DND-41 (cell line): ENCODE results near the gene FKBP2.

Experiments used
- ATAC-seq: fragments of 200-7000 bp; cut with Tn5 transposase; 3 replicates; pipeline ENCODE4 v1.9.1; 2021; ENCODE audit warnings: low read depth; ENCODE audit not compliant: insufficient read depth
- DNase-seq: peaks from one replicate; pipeline ENCODE4 v3.0.0-alpha.2; 2020
- H2AFZ ChIP-seq: 2 replicates; pipeline ENCODE4 v1.6.0; 2012; ENCODE audit warnings: low read depth, low read length
- H3K27ac ChIP-seq: 2 replicates; pipeline ENCODE4 v1.5.1; 2012; ENCODE audit warnings: low read length, inconsistent platforms
- H3K27me3 ChIP-seq: fragments of 200-600 bp; sonication (generic); 2 replicates; pipeline ENCODE4 v1.6.0; 2012; ENCODE audit warnings: low read length, mild to moderate bottlenecking, inconsistent platforms; ENCODE audit not compliant: insufficient read depth, poor library complexity
- H3K36me3 ChIP-seq: 2 replicates; pipeline ENCODE4 v1.5.1; 2012; ENCODE audit warnings: low read length, inconsistent platforms; ENCODE audit not compliant: insufficient read depth
- H3K4me1 ChIP-seq: 2 replicates; pipeline ENCODE4 v1.5.1; 2012; ENCODE audit warnings: mild to moderate bottlenecking, low read length; ENCODE audit not compliant: insufficient read depth
- H3K4me2 ChIP-seq: 2 replicates; pipeline ENCODE4 v1.6.0; 2012; ENCODE audit warnings: mild to moderate bottlenecking, moderate library complexity, low read length, inconsistent platforms; ENCODE audit not compliant: insufficient read depth
- H3K4me3 ChIP-seq, 2 experiments: fragments of 200-600 bp in 1 of 2; shearing (Covaris generic) in 1 of 2; 2 replicates each; pipeline ENCODE4 v1.5.1; 2012 to 2016; ENCODE audit warnings: inconsistent platforms in 2 of 2, low read length in 2 of 2, mild to moderate bottlenecking in 2 of 2, low read depth in 1 of 2, moderate library complexity in 1 of 2
- H3K79me2 ChIP-seq: 2 replicates; pipeline ENCODE4 v1.6.0; 2012; ENCODE audit warnings: low read length, inconsistent platforms; ENCODE audit not compliant: insufficient read depth
- H3K9ac ChIP-seq: 2 replicates; pipeline ENCODE4 v1.6.0; 2012; ENCODE audit warnings: low read depth, mild to moderate bottlenecking, inconsistent platforms, low read length, moderate library complexity
- H3K9me3 ChIP-seq: 2 replicates; pipeline ENCODE4 v1.5.1; 2012; ENCODE audit warnings: low read length, moderate library complexity, mild to moderate bottlenecking, inconsistent platforms; ENCODE audit not compliant: insufficient read depth, severe bottlenecking
- H4K20me1 ChIP-seq: 2 replicates; pipeline ENCODE4 v1.6.0; 2012; ENCODE audit warnings: low read length; ENCODE audit not compliant: insufficient read depth
- CTCF ChIP-seq: IDR thresholded peaks from 2 replicates; pipeline ENCODE4 v1.5.1; 2012; ENCODE audit warnings: borderline replicate concordance, low read length, moderate library complexity, mild to moderate bottlenecking; ENCODE audit not compliant: poor library complexity, severe bottlenecking; ENCODE audit errors: extremely low read depth
- EZH2 ChIP-seq: IDR thresholded peaks from 3 replicates; pipeline ENCODE4 v1.6.1; 2012; ENCODE audit warnings: borderline replicate concordance, low read depth, mild to moderate bottlenecking, moderate library complexity, low read length, inconsistent platforms; ENCODE audit not compliant: severe bottlenecking

Gene FKBP2

GRCh38 chr11:64207256-64208085, 33.4 kb upstream of the FKBP2 start:
- H4K20me1 ChIP-seq: peaks cover 32% of the 10 kb centered on the region
- H3K36me3 ChIP-seq: peaks cover 78% of the 10 kb centered on the region
- peaks cover 22% of the 10 kb centered on the region for H3K79me2 ChIP-seq
- peak overlapping the region; percentile 88 for H3K9ac ChIP-seq
- DNase-seq: peak; percentile 93
- H3K27me3 ChIP-seq: no peaks in the 10 kb centered on the region
- TF ChIP-seq EZH2: no peak
- peak; percentile 21 for TF ChIP-seq CTCF
- peaks cover 46% of the 10 kb centered on the region for H3K4me1 ChIP-seq
- peak overlapping the region; percentile 52 to 86 for H3K4me3 ChIP-seq
- H3K4me2 ChIP-seq: peak overlapping the region; percentile 93
- peak overlapping the region; percentile 62 for H2AFZ ChIP-seq
- H3K27ac ChIP-seq: peak overlapping the region; percentile 93
- ATAC-seq: peak; percentile 72
- no peaks in the 10 kb centered on the region for H3K9me3 ChIP-seq

DNA sequence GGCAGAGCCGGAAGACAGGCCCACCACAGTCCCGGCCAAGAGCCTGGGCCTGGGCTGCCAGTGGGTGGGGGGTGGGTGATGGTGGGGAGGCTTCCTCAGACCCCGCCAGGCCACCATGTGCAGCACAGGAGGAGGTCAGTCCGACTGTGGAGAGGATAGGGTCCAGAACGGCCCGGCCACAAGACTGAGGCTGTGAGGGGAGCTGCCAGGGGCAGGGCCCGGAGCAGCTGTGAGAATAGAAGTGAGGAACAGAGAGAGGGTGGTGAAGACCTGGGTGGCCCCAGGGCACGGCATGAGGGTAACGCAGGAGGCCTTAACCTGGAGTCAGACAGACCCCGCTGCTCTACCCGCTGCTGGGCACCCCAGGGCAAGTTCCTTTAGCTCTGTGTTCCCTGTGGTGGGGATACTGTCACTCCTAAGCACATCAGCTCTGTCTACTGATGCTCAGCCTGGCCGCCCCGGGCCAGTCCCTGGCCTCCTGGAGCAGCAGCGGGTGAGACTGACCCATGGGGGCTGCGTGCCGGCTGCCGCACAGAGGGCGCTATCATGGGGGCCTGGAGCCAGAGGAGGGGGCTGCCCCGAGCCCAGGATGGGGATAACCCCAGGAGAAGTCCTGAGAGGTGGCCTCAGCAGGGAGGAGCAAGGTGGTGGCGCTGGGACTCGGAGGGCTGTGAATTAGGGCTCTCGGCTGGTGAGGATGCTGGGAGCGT, 32.7 kb upstream of the FKBP2 start:
- Histone ChIP-seq H3K27ac (peak overlapping the region; percentile 93), H3K79me2 (peaks cover 17% of the 10 kb centered on the region), H3K4me3 (peak overlapping the region in 1 of 2 experiments; percentile 86; a peak in 2 of 4 replicates)

GRCh38 chr11:64208796-64209562, 31.9 kb upstream of the FKBP2 start:
- Histone ChIP-seq H3K4me2 (no peak overlapping the region), H3K4me1 (peaks cover 45% of the 10 kb centered on the region), H3K9me3 (no peaks in the 10 kb centered on the region), H3K4me3 (no peak overlapping the region), H3K27me3 (no peaks in the 10 kb centered on the region), H3K9ac (no peak overlapping the region; the same call in 1 of the 2 replicates), H3K27ac (peak overlapping the region; percentile 93), H4K20me1 (peaks cover 18% of the 10 kb centered on the region), H3K79me2 (peaks cover 17% of the 10 kb centered on the region), H3K36me3 (peaks cover 69% of the 10 kb centered on the region), H2AFZ (no peak overlapping the region)
- DNase-seq: no peak
- ATAC-seq: no peak
- no peak for TF ChIP-seq CTCF
- TF ChIP-seq EZH2: no peak

More for the DNA sequence above, 32.7 kb upstream of the FKBP2 start:
- DNase-seq: no peak
- Histone ChIP-seq H3K36me3 (peaks cover 72% of the 10 kb centered on the region), H3K9me3 (no peaks in the 10 kb centered on the region), H3K9ac (peak overlapping the region; percentile 88), H3K4me2 (peak overlapping the region; percentile 93), H3K4me1 (peaks cover 46% of the 10 kb centered on the region), H2AFZ (no peak overlapping the region), H4K20me1 (peaks cover 24% of the 10 kb centered on the region), H3K27me3 (no peaks in the 10 kb centered on the region)
- no peak for ATAC-seq
- no peak for TF ChIP-seq CTCF
- TF ChIP-seq EZH2: no peak
